Hematopoietic multipotent progenitor cell treated with erythropoietin and hydrocortisone succinate and interleukin-3 and kit ligand, for 8 days (in vitro differentiated cells): ENCODE data around the gene ACOXL.
A peak's percentile ranks its signal among the peaks of the same experiment; 100 is the strongest.

Source experiments
- DNase-seq: peaks from one replicate; pipeline ENCODE4 v3.0.0-alpha.2; 2015

The ACOXL gene

GRCh38 chr2:111119822-111120252, 387.5 kb downstream of the ACOXL start:
- DNase-seq = no peak

GRCh38 chr2:111120253-111121027, 388.1 kb downstream of the ACOXL start, which contains the start of gene BCL2L11:
TSS of gene BCL2L11 (plus strand) at chr2:111120914. CDS start at chr2:111123746, 2,832 bp downstream.
- DNase-seq = peak; percentile 91

- peak; percentile 30 for DNase-seq
Measured at GRCh38 chr2:111121028-111121827, 388.9 kb downstream of the ACOXL start.

GRCh38 chr2:111121828-111122630, 389.7 kb downstream of the ACOXL start:
- peak; percentile 87 for DNase-seq

- DNase-seq = peak; percentile 41
Measured at GRCh38 chr2:111122631-111123421, 390.5 kb downstream of the ACOXL start.

GRCh38 chr2:111123751-111124150, 391.4 kb downstream of the ACOXL start:
- DNase-seq = no peak

- no peak for DNase-seq
Measured at GRCh38 chr2:111126581-111126980, 394.2 kb downstream of the ACOXL start.

GRCh38 chr2:111127351-111127750, 395.0 kb downstream of the ACOXL start:
- no peak for DNase-seq

GRCh38 chr2:111128096-111128495, 395.7 kb downstream of the ACOXL start:
- DNase-seq = no peak

- DNase-seq = no peak
Measured at GRCh38 chr2:111133603-111134002, 401.2 kb downstream of the ACOXL start.

- peak; percentile 61 for DNase-seq
Measured at GRCh38 chr2:111134055-111134454, 401.7 kb downstream of the ACOXL start.

GRCh38 chr2:111135237-111135909, 403.0 kb downstream of the ACOXL start:
- no peak for DNase-seq

- DNase-seq = peak; percentile 68
Measured at GRCh38 chr2:111135910-111136297, 403.5 kb downstream of the ACOXL start.

- no peak for DNase-seq
Measured at GRCh38 chr2:111138839-111139238, 406.5 kb downstream of the ACOXL start.

- DNase-seq = no peak
Measured at GRCh38 chr2:111139637-111140317, 407.4 kb downstream of the ACOXL start.

- no peak for DNase-seq
Measured at GRCh38 chr2:111140815-111141214, 408.4 kb downstream of the ACOXL start.

- DNase-seq = no peak
Measured at GRCh38 chr2:111142101-111142500, 409.7 kb downstream of the ACOXL start.

- no peak for DNase-seq
Measured at GRCh38 chr2:111143107-111143842, 410.9 kb downstream of the ACOXL start.

- DNase-seq = no peak
Measured at GRCh38 chr2:111143843-111144198, 411.4 kb downstream of the ACOXL start.

- no peak for DNase-seq
Measured at GRCh38 chr2:111145103-111145760, 412.9 kb downstream of the ACOXL start.
